DMS 273 (cell line): ENCODE data around the gene MAP2K3.
"Not testable (repeated sequence)": the region's sequence is repeated elsewhere in the genome, so short reads cannot be mapped to it uniquely, and the experiment has no call there.

ENCODE experiments used
- DNase-seq: peaks from one replicate; lab custom pipeline; 2025; ENCODE audit not compliant: unreplicated experiment; lab: John Stamatoyannopoulos, UW

MAP2K3 gene

GRCh38 chr17:21349358-21350050, 65.0 kb downstream of the MAP2K3 start:
- not testable (repeated sequence) for DNase-seq

GRCh38 chr17:21350495-21350894, 66.0 kb downstream of the MAP2K3 start:
- DNase-seq = not testable (repeated sequence)

- no peak for DNase-seq
Measured at GRCh38 chr17:21351366-21352065, 67.0 kb downstream of the MAP2K3 start.

- no peak for DNase-seq
Measured at GRCh38 chr17:21352221-21352980, 67.9 kb downstream of the MAP2K3 start.

GRCh38 chr17:21352981-21353265, 68.4 kb downstream of the MAP2K3 start:
- DNase-seq = no peak

GRCh38 chr17:21353326-21354010, 69.0 kb downstream of the MAP2K3 start:
- no peak for DNase-seq

- no peak for DNase-seq
Measured at GRCh38 chr17:21354796-21355385, 70.4 kb downstream of the MAP2K3 start.

GRCh38 chr17:21355586-21355985, 71.1 kb downstream of the MAP2K3 start:
- no peak for DNase-seq

GRCh38 chr17:21356537-21357127, 72.1 kb downstream of the MAP2K3 start:
- no peak for DNase-seq

- peak; percentile 11 for DNase-seq
Measured at GRCh38 chr17:21357281-21357680, 72.8 kb downstream of the MAP2K3 start.

GRCh38 chr17:21357696-21358656, 73.5 kb downstream of the MAP2K3 start:
- DNase-seq = no peak

GRCh38 chr17:21358682-21359482, 74.4 kb downstream of the MAP2K3 start:
- DNase-seq = no peak

- DNase-seq = no peak
Measured at GRCh38 chr17:21359483-21359840, 75.0 kb downstream of the MAP2K3 start.

GRCh38 chr17:21360048-21360447, 75.5 kb downstream of the MAP2K3 start:
- DNase-seq = no peak

GRCh38 chr17:21361020-21361809, 76.7 kb downstream of the MAP2K3 start:
- no peak for DNase-seq

- DNase-seq = no peak
Measured at GRCh38 chr17:21362331-21362931, 77.9 kb downstream of the MAP2K3 start.

GRCh38 chr17:21363776-21364642, 79.5 kb downstream of the MAP2K3 start:
- peak; percentile 10 for DNase-seq
